Measurements from ENCODE around the gene RBM6.

Gene RBM6

DNA sequence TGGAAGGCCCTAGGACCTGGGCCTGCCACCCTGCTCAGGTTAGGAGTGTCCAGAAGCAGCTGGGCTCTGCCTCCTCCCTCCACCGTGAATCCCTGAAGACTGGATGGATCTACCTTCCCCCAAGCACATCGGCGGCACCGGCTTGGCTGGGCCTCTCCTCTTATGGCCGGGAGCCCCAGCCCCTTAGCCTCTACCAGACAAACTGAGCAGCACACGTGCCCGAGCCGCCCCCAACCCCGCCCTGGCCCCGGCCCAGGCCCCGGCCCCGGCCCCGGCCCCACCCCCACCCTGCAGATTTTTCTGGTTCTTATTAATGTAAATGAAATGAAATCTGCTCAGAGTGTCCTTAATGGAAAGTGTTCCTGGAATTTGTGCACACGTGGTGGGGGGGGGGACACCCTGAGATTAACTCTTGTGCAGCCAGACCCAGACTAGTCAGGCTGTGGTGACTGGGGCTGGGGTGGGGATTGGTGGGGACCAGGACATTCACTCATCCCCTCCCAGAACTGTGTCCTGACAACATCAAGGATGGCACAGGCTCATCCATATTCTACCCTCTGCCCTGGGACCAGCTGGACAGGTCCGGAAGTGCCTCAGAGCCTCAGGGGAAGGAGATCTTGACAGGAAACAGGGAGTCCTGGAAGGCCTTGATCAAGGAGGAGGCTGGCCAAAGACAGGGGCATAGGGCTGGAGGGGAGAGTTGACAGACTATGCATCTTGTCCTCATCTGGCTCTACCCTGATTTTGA, 184.3 kb downstream of the RBM6 start:
- no peak overlapping the region for H3K4me3 ChIP-seq (replicated peaks in 1 of 2; ENCODE audit: low read depth in 2 of 2, low read length in 2 of 2)
- no peak for DNase-seq (ENCODE audit: low read depth in 2 of 2)
- TF ChIP-seq, protein P1, sequence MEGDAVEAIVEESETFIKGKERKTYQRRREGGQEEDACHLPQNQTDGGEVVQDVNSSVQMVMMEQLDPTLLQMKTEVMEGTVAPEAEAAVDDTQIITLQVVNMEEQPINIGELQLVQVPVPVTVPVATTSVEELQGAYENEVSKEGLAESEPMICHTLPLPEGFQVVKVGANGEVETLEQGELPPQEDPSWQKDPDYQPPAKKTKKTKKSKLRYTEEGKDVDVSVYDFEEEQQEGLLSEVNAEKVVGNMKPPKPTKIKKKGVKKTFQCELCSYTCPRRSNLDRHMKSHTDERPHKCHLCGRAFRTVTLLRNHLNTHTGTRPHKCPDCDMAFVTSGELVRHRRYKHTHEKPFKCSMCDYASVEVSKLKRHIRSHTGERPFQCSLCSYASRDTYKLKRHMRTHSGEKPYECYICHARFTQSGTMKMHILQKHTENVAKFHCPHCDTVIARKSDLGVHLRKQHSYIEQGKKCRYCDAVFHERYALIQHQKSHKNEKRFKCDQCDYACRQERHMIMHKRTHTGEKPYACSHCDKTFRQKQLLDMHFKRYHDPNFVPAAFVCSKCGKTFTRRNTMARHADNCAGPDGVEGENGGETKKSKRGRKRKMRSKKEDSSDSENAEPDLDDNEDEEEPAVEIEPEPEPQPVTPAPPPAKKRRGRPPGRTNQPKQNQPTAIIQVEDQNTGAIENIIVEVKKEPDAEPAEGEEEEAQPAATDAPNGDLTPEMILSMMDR (IDR thresholded peaks at IDR 0.05; ENCODE audit: low read depth, low read length) = no peak

DNA sequence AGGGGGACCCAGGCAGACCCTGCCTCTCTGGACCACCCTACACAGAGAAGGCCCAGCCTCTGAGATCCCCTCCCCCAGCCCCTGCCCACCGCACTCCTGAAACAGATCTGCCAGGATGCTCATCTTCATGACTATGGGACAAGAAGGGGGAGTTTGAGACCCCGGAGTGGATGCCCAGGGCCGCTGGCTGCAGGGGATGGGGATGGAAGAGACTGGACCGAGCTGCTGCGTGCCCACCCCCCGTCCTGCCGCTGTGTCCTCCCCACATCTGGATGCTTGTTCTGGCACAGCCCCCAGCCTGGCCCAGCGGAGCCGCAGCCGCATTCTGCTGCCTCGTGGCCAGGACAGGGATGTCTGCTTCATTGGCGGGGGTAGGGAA, 184.8 kb downstream of the RBM6 start:
- DNase-seq (ENCODE audit: low read depth in 2 of 2) = no peak
- no peak overlapping the region for H3K4me3 ChIP-seq (replicated peaks in 1 of 2; ENCODE audit: low read depth in 2 of 2, low read length in 2 of 2)
- TF ChIP-seq, protein P1 (IDR thresholded peaks at IDR 0.05; ENCODE audit: low read depth, low read length) = no peak

- DNase-seq (ENCODE audit: low read depth in 2 of 2) = no peak
- no peak overlapping the region for H3K4me3 ChIP-seq (replicated peaks in 1 of 2; ENCODE audit: low read depth in 2 of 2, low read length in 2 of 2)
- TF ChIP-seq, protein P1 (IDR thresholded peaks at IDR 0.05; ENCODE audit: low read depth, low read length) = no peak
These were observed 185.8 kb downstream of the RBM6 start for GRCh38 chr3:50125541-50126286.

GRCh38 chr3:50126287-50127211, 186.6 kb downstream of the RBM6 start:
- no peak overlapping the region for H3K4me3 ChIP-seq (replicated peaks in 1 of 2; ENCODE audit: low read depth in 2 of 2, low read length in 2 of 2)
- DNase-seq (ENCODE audit: low read depth in 2 of 2) = peak; percentile 42 to 69
- TF ChIP-seq, protein P1 (IDR thresholded peaks at IDR 0.05; ENCODE audit: low read depth, low read length) = no peak

All from cardiac fibroblast (primary cell).